Trophoblast cell (in vitro differentiated cells and primary cell): ENCODE measurements around the gene PRSS1.
"Not testable (repeated sequence)": the region's sequence is repeated elsewhere in the genome, so short reads cannot be mapped to it uniquely, and the experiment has no call there.

Experiments used
- DNase-seq, 2 donors: peaks; one replicate each; pipeline ENCODE4 v3.0.0-alpha.2; 2016
- H2AFZ ChIP-seq: 2 replicates; pipeline ENCODE4 v1.6.1; 2013; ENCODE audit warnings: low read length, moderate library complexity, mild to moderate bottlenecking; ENCODE audit not compliant: insufficient read depth, poor library complexity
- H2AK5ac ChIP-seq: 2 replicates; pipeline ENCODE4 v1.6.1; 2013; ENCODE audit warnings: mild to moderate bottlenecking, low read length
- H2BK120ac ChIP-seq: 2 replicates; pipeline ENCODE4 v1.6.1; 2013; ENCODE audit warnings: low read length, mild to moderate bottlenecking, moderate library complexity; ENCODE audit not compliant: insufficient read depth, poor library complexity
- H2BK12ac ChIP-seq: 2 replicates; pipeline ENCODE4 v1.6.1; 2013; ENCODE audit warnings: mild to moderate bottlenecking, low read length, moderate library complexity
- H2BK5ac ChIP-seq: 2 replicates; pipeline ENCODE4 v1.6.1; 2013; ENCODE audit warnings: low read length, low read depth, moderate library complexity, mild to moderate bottlenecking; ENCODE audit not compliant: poor library complexity
- H3K14ac ChIP-seq: 2 replicates; pipeline ENCODE4 v1.6.1; 2013; ENCODE audit warnings: mild to moderate bottlenecking, low read length
- H3K18ac ChIP-seq: 2 replicates; pipeline ENCODE4 v1.6.1; 2013; ENCODE audit warnings: mild to moderate bottlenecking, low read length
- H3K23ac ChIP-seq: 2 replicates; pipeline ENCODE4 v1.6.1; 2013; ENCODE audit warnings: low read length
- H3K27ac ChIP-seq: 2 replicates; pipeline ENCODE4 v1.5.1; 2013; ENCODE audit warnings: low read depth, mild to moderate bottlenecking, inconsistent platforms, low read length, moderate library complexity
- H3K27me3 ChIP-seq: 2 replicates; pipeline ENCODE4 v1.6.1; 2013; ENCODE audit warnings: inconsistent platforms, mild to moderate bottlenecking, low read length, moderate library complexity; ENCODE audit not compliant: insufficient read depth
- H3K36me3 ChIP-seq, 2 experiments: 1 replicate in 1 of 2; 2 replicates in 1 of 2; pipeline ENCODE4 v1.6.1; 2013; ENCODE audit warnings: low read length in 2 of 2, mild to moderate bottlenecking in 2 of 2, moderate library complexity in 1 of 2; ENCODE audit not compliant: insufficient read depth in 2 of 2, control insufficient read depth in 1 of 2
- H3K4ac ChIP-seq: 2 replicates; pipeline ENCODE4 v1.6.1; 2013; ENCODE audit warnings: low read depth, mild to moderate bottlenecking, low read length, moderate library complexity
- H3K4me1 ChIP-seq, 2 experiments: 1 replicate in 1 of 2; 2 replicates in 1 of 2; pipeline ENCODE4 v1.6.1; 2013; ENCODE audit warnings: low read length in 2 of 2, mild to moderate bottlenecking in 2 of 2, moderate library complexity in 1 of 2; ENCODE audit not compliant: insufficient read depth in 2 of 2, control insufficient read depth in 1 of 2
- H3K4me2 ChIP-seq: 2 replicates; pipeline ENCODE4 v1.6.1; 2013; ENCODE audit warnings: inconsistent platforms, mild to moderate bottlenecking, low read length, moderate library complexity
- H3K4me3 ChIP-seq: 2 replicates; pipeline ENCODE4 v1.5.1; 2013; ENCODE audit warnings: mild to moderate bottlenecking, low read depth, low read length, inconsistent platforms
- H3K79me1 ChIP-seq: one replicate; pipeline ENCODE4 v1.6.1; 2013; ENCODE audit warnings: low read length
- H3K79me2 ChIP-seq: 2 replicates; pipeline ENCODE4 v1.6.1; 2013; ENCODE audit warnings: low read length, mild to moderate bottlenecking; ENCODE audit not compliant: control insufficient read depth, insufficient read depth, poor library complexity
- H3K9ac ChIP-seq: 2 replicates; pipeline ENCODE4 v1.6.1; 2013; ENCODE audit warnings: mild to moderate bottlenecking, low read length
- H3K9me3 ChIP-seq: 2 replicates; pipeline ENCODE4 v1.6.1; 2013; ENCODE audit warnings: low read depth, mild to moderate bottlenecking, control low read depth, inconsistent platforms, low read length; ENCODE audit not compliant: insufficient read depth
- H4K12ac ChIP-seq: 2 replicates; pipeline ENCODE4 v1.6.1; 2013; ENCODE audit warnings: low read depth, mild to moderate bottlenecking, low read length, moderate library complexity
- H4K8ac ChIP-seq: 2 replicates; pipeline ENCODE4 v1.6.1; 2013; ENCODE audit warnings: low read depth, mild to moderate bottlenecking, low read length, moderate library complexity
- H4K91ac ChIP-seq: one replicate; pipeline ENCODE4 v1.6.1; 2013; ENCODE audit warnings: low read depth, mild to moderate bottlenecking, low read length, moderate library complexity
- WGBS: extraction: QIAGEN DNeasy Blood & Tissue Kit; methylation state at CpG from one replicate; pipeline ENCODE4 v1.1.7; 2013; ENCODE audit warnings: missing lambda C conversion rate; ENCODE audit not compliant: insufficient read length, insufficient coverage; ENCODE audit errors: extremely low coverage; 5-methylcytosine and 5-hydroxymethylcytosine counted together

PRSS1 gene

GRCh38 chr7:142739923-142740492 lies 9.3 kb upstream of the PRSS1 start:
- no CpG with 5 or more reads among the region's 2 CpGs for WGBS

GRCh38 chr7:142740786-142741185 lies 8.5 kb upstream of the PRSS1 start:
- Histone ChIP-seq H2AK5ac (no peak overlapping the region), H3K79me2 (no peaks in the 10 kb centered on the region)
- no CpG with 5 or more reads among the region's 5 CpGs for WGBS

More at GRCh38 chr7:142739923-142740492, 9.3 kb upstream of the PRSS1 start:
- Histone ChIP-seq H3K27me3 (no peaks in the 10 kb centered on the region), H2AFZ (no peak overlapping the region), H2BK120ac (no peak overlapping the region), H3K4me1 (no peaks in the 10 kb centered on the region), H3K9me3 (no peaks in the 10 kb centered on the region), H2AK5ac (no peak overlapping the region), H3K18ac (no peak overlapping the region), H2BK12ac (no peak overlapping the region), H3K14ac (no peak overlapping the region), H3K79me2 (no peaks in the 10 kb centered on the region), H3K4me3 (no peak overlapping the region), H3K23ac (no peak overlapping the region), H2BK5ac (no peak overlapping the region), H3K36me3 (no peaks in the 10 kb centered on the region), H3K4ac (no peak overlapping the region), H3K4me2 (no peak overlapping the region), H4K91ac (no peak overlapping the region), H3K9ac (no peak overlapping the region), H4K8ac (no peak overlapping the region), H4K12ac (no peak overlapping the region), H3K27ac (no peak overlapping the region), H3K79me1 (no peaks in the 10 kb centered on the region)
- DNase-seq = no peak

GRCh38 chr7:142741932-142742331 lies 7.3 kb upstream of the PRSS1 start:
- not testable (repeated sequence) for H3K4me1 ChIP-seq, H3K79me1 ChIP-seq, H3K79me2 ChIP-seq, H3K27ac ChIP-seq, H3K9me3 ChIP-seq, H4K8ac ChIP-seq, H3K4me2 ChIP-seq, H3K36me3 ChIP-seq, H3K4me3 ChIP-seq, H3K23ac ChIP-seq, H2AK5ac ChIP-seq, DNase-seq, H2BK5ac ChIP-seq, H3K4ac ChIP-seq, H2AFZ ChIP-seq, H2BK12ac ChIP-seq, H3K27me3 ChIP-seq, H3K9ac ChIP-seq, H4K12ac ChIP-seq, H4K91ac ChIP-seq, H3K18ac ChIP-seq, H2BK120ac ChIP-seq, H3K14ac ChIP-seq

More at GRCh38 chr7:142740786-142741185, 8.5 kb upstream of the PRSS1 start:
- Histone ChIP-seq H3K9ac (no peak overlapping the region), H3K4me1 (no peaks in the 10 kb centered on the region), H3K27me3 (no peaks in the 10 kb centered on the region), H4K8ac (no peak overlapping the region), H3K79me1 (no peaks in the 10 kb centered on the region), H2BK120ac (no peak overlapping the region), H3K23ac (no peak overlapping the region), H3K18ac (no peak overlapping the region), H2BK12ac (no peak overlapping the region), H3K14ac (no peak overlapping the region), H3K4ac (no peak overlapping the region), H2AFZ (no peak overlapping the region), H2BK5ac (no peak overlapping the region), H3K27ac (no peak overlapping the region), H3K4me3 (no peak overlapping the region), H3K9me3 (no peaks in the 10 kb centered on the region), H4K91ac (no peak overlapping the region), H3K4me2 (no peak overlapping the region), H3K36me3 (no peaks in the 10 kb centered on the region), H4K12ac (no peak overlapping the region)
- DNase-seq = no peak

- Histone ChIP-seq H3K18ac (no peak overlapping the region), H4K8ac (no peak overlapping the region), H3K14ac (no peak overlapping the region), H3K9ac (no peak overlapping the region), H3K23ac (no peak overlapping the region), H4K12ac (no peak overlapping the region), H3K27me3 (no peaks in the 10 kb centered on the region), H4K91ac (no peak overlapping the region), H2AK5ac (no peak overlapping the region), H2BK5ac (no peak overlapping the region), H3K36me3 (no peaks in the 10 kb centered on the region), H3K4me1 (no peaks in the 10 kb centered on the region), H3K4me2 (no peak overlapping the region), H2BK12ac (no peak overlapping the region), H2AFZ (no peak overlapping the region), H3K4me3 (no peak overlapping the region), H3K4ac (no peak overlapping the region), H3K27ac (no peak overlapping the region), H3K9me3 (peaks cover 3% of the 10 kb centered on the region), H3K79me2 (no peaks in the 10 kb centered on the region), H2BK120ac (no peak overlapping the region), H3K79me1 (no peaks in the 10 kb centered on the region)
- no peak for DNase-seq
- WGBS = no CpG with 5 or more reads among the region's 1 CpG
Measured at GRCh38 chr7:142745091-142745635, 4.1 kb upstream of the PRSS1 start.
